GM18526 (cell line): ENCODE results near the gene ABCC2.

Experiments used
- POLR2A ChIP-seq: IDR thresholded peaks from 3 replicates; pipeline ENCODE4 v1.6.1; 2011; ENCODE audit not compliant: insufficient read length; ENCODE audit errors: extremely low read depth

Gene ABCC2

GRCh38 chr10:99782447-99783286 lies at the start of gene ABCC2:
TSS of gene ABCC2 (plus strand) at chr10:99782640. CDS start at chr10:99782845, 205 bp downstream.
- TF ChIP-seq POLR2A: no peak

GRCh38 chr10:99733366-99733765 lies 49.1 kb upstream of the ABCC2 start:
- no peak for TF ChIP-seq POLR2A

- TF ChIP-seq POLR2A: no peak
These were observed 42.2 kb upstream of the ABCC2 start for GRCh38 chr10:99740260-99740659.

GRCh38 chr10:99740933-99741559 lies 41.4 kb upstream of the ABCC2 start:
- no peak for TF ChIP-seq POLR2A

- no peak for TF ChIP-seq POLR2A
These were observed 40.2 kb upstream of the ABCC2 start for GRCh38 chr10:99742254-99742653.

- TF ChIP-seq POLR2A: no peak
These were observed 39.7 kb upstream of the ABCC2 start for GRCh38 chr10:99742701-99743100.

- TF ChIP-seq POLR2A: no peak
These were observed 38.6 kb upstream of the ABCC2 start for GRCh38 chr10:99743841-99744240.

- no peak for TF ChIP-seq POLR2A
These were observed 33.5 kb upstream of the ABCC2 start for GRCh38 chr10:99748823-99749451.

GRCh38 chr10:99750641-99751040 lies 31.8 kb upstream of the ABCC2 start:
- TF ChIP-seq POLR2A: no peak

- no peak for TF ChIP-seq POLR2A
These were observed 27.8 kb upstream of the ABCC2 start for GRCh38 chr10:99754670-99755069.

GRCh38 chr10:99756159-99756558 lies 26.3 kb upstream of the ABCC2 start:
- no peak for TF ChIP-seq POLR2A

- no peak for TF ChIP-seq POLR2A
These were observed 24.1 kb upstream of the ABCC2 start for GRCh38 chr10:99758211-99758891.

GRCh38 chr10:99760321-99760720 lies 22.1 kb upstream of the ABCC2 start:
- TF ChIP-seq POLR2A: no peak

GRCh38 chr10:99761365-99761764 lies 21.1 kb upstream of the ABCC2 start:
- TF ChIP-seq POLR2A: no peak

- TF ChIP-seq POLR2A: no peak
These were observed 16.7 kb upstream of the ABCC2 start for GRCh38 chr10:99765672-99766301.

- no peak for TF ChIP-seq POLR2A
These were observed 16.1 kb upstream of the ABCC2 start for GRCh38 chr10:99766302-99766681.

GRCh38 chr10:99767901-99768300 lies 14.5 kb upstream of the ABCC2 start:
- TF ChIP-seq POLR2A: no peak
